BLaER1 treated with 17β-estradiol and CSF1 and Interleukin-3, amounts not matched to agents 10 nM and 100 nM (cell line): Measurements from ENCODE around the gene IPO8.
"Not testable (repeated sequence)": the region's sequence is repeated elsewhere in the genome, so short reads cannot be mapped to it uniquely, and the experiment has no call there.

Experiments used
- H3K27ac ChIP-seq, 11 experiments: shearing (Covaris generic); formaldehyde crosslinking; 2 replicates each; pipeline ENCODE4 v1.8.1; 2022
- H3K27me3 ChIP-seq, 11 experiments: shearing (Covaris generic); formaldehyde crosslinking; 2 replicates each; pipeline ENCODE4 v1.8.1; 2022
- H3K36me3 ChIP-seq, 11 experiments: shearing (Covaris generic); formaldehyde crosslinking; 2 replicates each; pipeline ENCODE4 v1.8.1; 2022
- H3K4me1 ChIP-seq, 10 experiments: shearing (Covaris generic); formaldehyde crosslinking; 2 replicates each; pipeline ENCODE4 v1.8.1; 2022
- H3K4me2 ChIP-seq, 11 experiments: shearing (Covaris generic); formaldehyde crosslinking; 2 replicates each; pipeline ENCODE4 v1.8.1; 2022
- H3K4me3 ChIP-seq, 10 experiments: shearing (Covaris generic); formaldehyde crosslinking; 2 replicates each; pipeline ENCODE4 v1.8.1; 2022
- H3K9ac ChIP-seq, 11 experiments: shearing (Covaris generic); formaldehyde crosslinking; 2 replicates each; pipeline ENCODE4 v1.8.1; 2022
- H3K9me3 ChIP-seq, 11 experiments: shearing (Covaris generic); formaldehyde crosslinking; replicated peaks in 1 of 11; 2 replicates each; pipeline ENCODE4 v1.8.1; 2022
- H4K20me1 ChIP-seq, 11 experiments: shearing (Covaris generic); formaldehyde crosslinking; 2 replicates each; pipeline ENCODE4 v1.8.1; 2022
- Cebpa-rat ChIP-seq, 11 experiments: shearing (Covaris generic); IDR thresholded peaks; 2 replicates each; pipeline ENCODE4 v1.8.1; 2022

IPO8 gene

DNA sequence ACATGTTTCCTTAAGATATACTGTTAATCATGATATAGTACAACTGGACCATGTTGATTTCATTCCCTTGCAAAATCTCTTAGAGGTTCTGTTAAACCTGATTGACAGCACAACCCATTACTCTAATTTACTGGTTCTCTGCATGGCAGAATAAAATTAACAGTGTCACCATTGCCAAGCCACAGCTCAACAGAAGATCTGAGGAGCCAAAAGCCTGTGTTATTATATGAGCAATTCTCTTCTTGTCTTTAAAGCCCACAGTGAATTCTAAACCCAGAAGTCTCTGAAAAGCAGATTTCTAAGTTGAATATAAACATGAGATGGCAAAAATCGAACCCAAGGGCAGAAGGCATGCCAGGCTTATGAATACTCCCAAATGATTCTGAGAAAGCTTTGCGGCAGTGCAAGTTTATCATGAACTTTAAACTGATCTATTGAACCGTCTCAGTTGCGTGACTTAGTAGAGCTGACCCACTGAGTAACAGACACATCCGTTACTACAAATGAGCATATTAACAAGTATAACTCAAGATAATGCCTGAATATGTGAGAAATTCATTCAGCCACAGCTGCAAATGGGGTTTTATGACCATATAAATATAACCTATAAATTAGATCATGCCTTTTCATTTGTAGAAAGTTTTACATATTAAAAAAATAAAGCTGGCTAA is 78.2 kb downstream of the IPO8 start:
- H3K4me1 ChIP-seq, result no peaks in the 10 kb centered on the region
- TF ChIP-seq Cebpa-rat (IDR thresholded peaks at IDR 0.05), result no peak
- H3K27me3 ChIP-seq, result no peaks in the 10 kb centered on the region
- H3K27ac ChIP-seq, result no peak overlapping the region
- H3K9ac ChIP-seq, result no peak overlapping the region
- H3K36me3 ChIP-seq, result no peaks in the 10 kb centered on the region
- H4K20me1 ChIP-seq, result no peaks in the 10 kb centered on the region
- no peaks in the 10 kb centered on the region for H3K9me3 ChIP-seq
- no peak overlapping the region for H3K4me2 ChIP-seq
- no peak overlapping the region for H3K4me3 ChIP-seq

DNA sequence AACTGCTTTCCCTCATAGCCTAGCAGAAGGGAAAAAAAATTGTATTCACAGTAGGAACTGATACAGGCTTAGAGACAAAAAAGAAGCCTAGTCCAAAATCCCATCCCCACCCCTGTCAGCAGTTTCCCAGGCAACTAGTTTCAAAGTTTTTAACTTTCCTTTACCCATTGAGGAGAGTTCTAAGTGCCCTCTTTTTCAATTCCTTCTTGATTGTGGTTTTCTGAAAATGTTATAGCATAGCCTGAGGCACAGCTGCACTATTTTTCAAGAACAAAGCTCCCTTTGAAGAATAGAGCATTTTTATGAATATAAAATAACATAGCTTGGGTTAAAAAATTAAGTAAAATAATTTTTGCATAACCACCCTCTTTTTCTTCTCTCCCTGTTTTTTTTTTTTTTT is 81.6 kb downstream of the IPO8 start:
- Histone ChIP-seq H3K4me1 (peaks cover 0 to 7% (median 0%) of the 10 kb centered on the region in 10 experiments; a peak in 2 of 20 replicates), H3K4me3 (no peak overlapping the region), H3K27me3 (no peaks in the 10 kb centered on the region)

DNA sequence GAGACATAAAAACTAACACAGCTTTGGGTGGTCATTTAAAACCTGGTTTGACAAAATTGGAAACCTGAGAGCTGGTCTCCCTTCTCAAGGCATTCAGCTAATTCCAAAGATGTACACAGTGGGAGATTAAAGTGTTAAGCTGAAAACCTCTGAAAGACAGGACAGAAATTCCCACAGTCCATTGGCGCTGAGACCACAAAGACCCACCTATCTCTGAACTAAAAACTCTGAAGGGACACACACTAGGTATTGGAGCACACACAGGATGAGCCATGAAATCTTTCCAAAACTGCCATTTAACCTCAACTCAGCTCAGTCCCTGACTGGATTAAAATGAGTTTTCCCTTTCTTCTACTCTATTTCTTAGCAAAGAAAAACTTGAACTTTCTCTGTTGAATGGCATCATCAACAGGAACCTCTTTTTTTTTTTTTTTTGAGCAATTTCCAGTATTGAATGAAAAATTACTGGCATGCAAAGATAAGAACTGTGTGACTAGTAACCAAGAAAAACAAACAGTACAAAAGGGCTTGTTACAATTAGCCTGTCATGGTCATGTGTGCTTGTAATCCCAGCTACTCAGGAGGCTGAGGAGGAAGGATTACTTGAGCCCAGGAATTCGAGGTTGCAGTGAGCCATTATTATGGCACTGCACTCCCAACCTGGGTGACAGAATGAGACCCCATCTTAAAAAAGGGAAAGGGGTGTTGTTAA is 82.4 kb downstream of the IPO8 start:
- H3K4me2 ChIP-seq, result no peak overlapping the region
- no peak overlapping the region for H3K27ac ChIP-seq
- H3K9ac ChIP-seq, result no peak overlapping the region
- peaks cover 0 to 10% (median 6%) of the 10 kb centered on the region in 11 experiments; a peak in 5 of 22 replicates for H3K9me3 ChIP-seq
- peaks cover 0 to 7% (median 0%) of the 10 kb centered on the region in 10 experiments; a peak in 2 of 20 replicates for H3K4me1 ChIP-seq
- no peak for TF ChIP-seq Cebpa-rat (IDR thresholded peaks at IDR 0.05)
- no peak overlapping the region for H3K4me3 ChIP-seq
- H3K27me3 ChIP-seq, result no peaks in the 10 kb centered on the region
- no peaks in the 10 kb centered on the region for H3K36me3 ChIP-seq
- H4K20me1 ChIP-seq, result no peaks in the 10 kb centered on the region

More for the DNA sequence above, 81.6 kb downstream of the IPO8 start:
- TF ChIP-seq Cebpa-rat (IDR thresholded peaks at IDR 0.05), result no peak
- H3K9me3 ChIP-seq, result peaks cover 0 to 7% (median under 1%) of the 10 kb centered on the region in 11 experiments; a peak in 3 of 22 replicates
- H3K9ac ChIP-seq, result no peak overlapping the region
- no peaks in the 10 kb centered on the region for H3K36me3 ChIP-seq
- no peaks in the 10 kb centered on the region for H4K20me1 ChIP-seq
- no peak overlapping the region for H3K4me2 ChIP-seq
- H3K27ac ChIP-seq, result no peak overlapping the region

DNA sequence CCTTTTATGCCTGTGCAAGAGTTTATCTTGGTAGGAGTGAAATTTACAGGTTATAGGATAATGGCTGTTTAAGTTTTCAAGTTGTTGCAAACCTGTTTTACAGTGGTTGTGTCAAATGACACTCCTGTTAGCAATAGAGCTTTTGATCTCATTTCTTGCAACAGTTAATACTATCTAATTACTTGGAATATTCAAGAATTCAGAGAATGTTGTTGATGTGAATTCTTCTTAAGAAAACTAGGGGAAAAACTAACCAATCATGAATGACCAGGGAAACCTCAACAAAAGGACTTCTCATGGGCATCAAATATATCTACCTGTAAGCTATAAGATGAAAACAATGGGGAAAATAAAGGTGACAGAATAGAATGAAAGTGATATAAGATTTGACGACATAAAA is 85.0 kb downstream of the IPO8 start:
- Histone ChIP-seq H3K36me3 (no peaks in the 10 kb centered on the region), H3K4me2 (no peak overlapping the region), H3K9me3 (peaks cover 0 to 14% (median 7%) of the 10 kb centered on the region in 11 experiments; a peak in 5 of 22 replicates), H3K27me3 (no peaks in the 10 kb centered on the region), H3K4me1 (peaks cover 0 to 7% (median 0%) of the 10 kb centered on the region in 10 experiments; a peak in 2 of 20 replicates), H3K4me3 (no peak overlapping the region), H3K27ac (no peak overlapping the region), H3K9ac (no peak overlapping the region), H4K20me1 (no peaks in the 10 kb centered on the region)
- no peak for TF ChIP-seq Cebpa-rat (IDR thresholded peaks at IDR 0.05)

DNA sequence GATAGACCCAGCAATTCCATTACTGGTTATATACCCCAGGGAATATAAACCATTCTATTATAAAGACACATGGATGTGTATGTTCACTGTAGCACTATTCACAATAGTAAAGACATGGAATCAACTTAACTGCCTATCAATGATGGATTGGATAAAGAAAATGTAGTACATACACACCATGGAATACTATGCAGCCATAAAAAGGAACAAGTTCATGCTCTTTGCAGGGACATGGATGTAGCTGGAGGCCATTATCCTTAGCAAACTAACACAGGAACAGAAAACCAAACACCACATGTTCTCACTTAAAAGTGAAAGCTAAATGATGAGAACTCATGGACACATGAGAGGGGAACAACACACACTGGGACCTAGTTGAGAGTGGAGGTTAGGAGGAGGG is 85.8 kb downstream of the IPO8 start:
- H3K27me3 ChIP-seq, H3K36me3 ChIP-seq, H3K4me2 ChIP-seq, H3K27ac ChIP-seq, H3K4me3 ChIP-seq, H3K4me1 ChIP-seq, H4K20me1 ChIP-seq, H3K9ac ChIP-seq: not testable (repeated sequence)
- peaks cover 0 to 14% (median 7%) of the 10 kb centered on the region in 11 experiments; a peak in 5 of 22 replicates for H3K9me3 ChIP-seq

DNA sequence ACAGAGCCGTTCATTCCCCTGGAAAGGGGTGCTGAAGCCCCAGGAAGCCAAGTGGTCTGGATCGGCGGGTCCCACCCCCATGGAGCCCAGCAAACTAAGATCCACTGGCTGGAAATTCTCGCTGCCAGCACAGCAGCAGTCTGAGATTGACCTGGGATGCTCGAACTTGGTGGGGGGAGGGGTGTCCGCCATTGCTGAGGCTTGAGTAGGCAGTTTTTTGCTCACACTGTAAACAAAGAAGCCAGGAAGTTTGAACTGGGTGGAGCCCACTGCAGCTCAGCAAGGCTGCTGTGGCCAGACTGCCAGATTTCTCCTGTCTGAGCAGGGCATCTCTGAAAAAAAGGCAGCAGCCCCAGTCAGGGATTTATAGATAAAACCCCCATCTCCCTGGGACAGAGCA is 91.4 kb downstream of the IPO8 start:
- not testable (repeated sequence) for H3K4me2 ChIP-seq

DNA sequence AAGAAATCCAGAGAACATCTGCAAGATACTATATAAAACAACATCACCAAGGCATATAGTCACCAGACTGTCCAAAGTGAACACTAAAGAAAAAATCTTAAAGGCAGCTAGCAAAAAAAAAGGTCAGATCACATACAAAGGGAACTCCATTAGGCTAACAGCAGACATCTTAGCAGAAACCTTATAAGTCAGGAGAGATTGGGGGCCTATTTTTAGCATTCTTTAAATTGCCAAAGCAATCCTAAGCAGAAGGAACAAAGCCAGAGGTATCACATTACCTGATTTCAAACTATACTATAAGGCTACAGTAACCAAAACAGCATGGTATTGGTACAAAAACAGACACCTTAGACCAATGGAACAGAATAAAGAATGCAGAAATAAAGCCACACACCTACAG is 92.5 kb downstream of the IPO8 start:
- Histone ChIP-seq H4K20me1 (no peaks in the 10 kb centered on the region), H3K4me1 (no peaks in the 10 kb centered on the region), H3K27me3 (no peaks in the 10 kb centered on the region), H3K36me3 (no peaks in the 10 kb centered on the region), H3K4me2 (no peak overlapping the region), H3K27ac (no peak overlapping the region), H3K9me3 (peaks cover 21 to 33% (median 29%) of the 10 kb centered on the region in 11 experiments), H3K9ac (no peak overlapping the region), H3K4me3 (no peak overlapping the region)
- TF ChIP-seq Cebpa-rat (IDR thresholded peaks at IDR 0.05), result no peak

More for the DNA sequence above, 91.4 kb downstream of the IPO8 start:
- H3K4me3 ChIP-seq, H3K27me3 ChIP-seq, H3K36me3 ChIP-seq, H4K20me1 ChIP-seq, H3K4me1 ChIP-seq, H3K27ac ChIP-seq, H3K9ac ChIP-seq: not testable (repeated sequence)
- peaks cover 23 to 42% (median 29%) of the 10 kb centered on the region in 11 experiments for H3K9me3 ChIP-seq

DNA sequence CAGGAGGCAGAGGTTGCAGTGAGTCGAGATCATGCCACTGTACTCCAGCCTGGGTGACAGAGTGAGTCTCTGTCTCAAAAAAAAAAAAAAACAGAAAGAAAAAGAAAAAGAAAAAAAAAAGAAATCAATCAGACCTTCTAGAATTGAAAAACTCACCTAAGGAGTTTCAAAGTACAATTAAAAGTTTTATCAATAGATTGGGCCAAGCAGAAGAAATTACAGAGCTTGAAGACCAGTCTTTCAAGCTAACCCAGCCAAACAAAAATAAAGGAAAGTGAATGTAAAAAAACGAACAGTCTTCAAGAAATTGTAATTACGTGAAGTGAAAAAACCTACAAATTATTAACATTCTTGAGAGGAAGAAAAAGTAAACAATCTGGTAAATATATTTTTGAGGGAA is 93.0 kb downstream of the IPO8 start:
- Histone ChIP-seq H3K9ac (no peak overlapping the region), H3K4me2 (no peak overlapping the region), H3K27me3 (no peaks in the 10 kb centered on the region), H3K4me1 (no peaks in the 10 kb centered on the region), H3K27ac (no peak overlapping the region), H3K4me3 (no peak overlapping the region), H3K36me3 (no peaks in the 10 kb centered on the region), H4K20me1 (no peaks in the 10 kb centered on the region), H3K9me3 (peaks cover 20 to 32% (median 28%) of the 10 kb centered on the region in 11 experiments)
- TF ChIP-seq Cebpa-rat (IDR thresholded peaks at IDR 0.05), result no peak

DNA sequence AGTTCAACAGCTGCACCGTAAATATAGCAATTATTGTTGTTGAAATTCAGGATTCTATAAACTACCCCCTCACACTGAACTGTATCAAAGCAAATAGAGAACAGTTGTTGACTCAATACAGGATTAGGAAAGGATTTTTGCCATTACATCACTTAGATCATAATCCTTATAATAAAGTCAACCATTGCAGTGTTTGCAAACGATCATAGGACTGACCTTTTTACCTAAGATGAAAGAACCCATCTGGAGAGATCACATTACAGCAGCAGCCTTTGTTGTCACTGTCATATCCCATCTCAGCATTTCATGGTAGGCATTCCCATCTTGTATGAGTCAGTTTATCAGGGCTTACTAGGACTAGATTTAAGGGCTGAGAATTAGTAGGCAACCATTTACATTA is 96.1 kb downstream of the IPO8 start:
- no peak overlapping the region for H3K9ac ChIP-seq
- H3K4me3 ChIP-seq, result no peak overlapping the region
- no peak overlapping the region for H3K27ac ChIP-seq
- no peaks in the 10 kb centered on the region for H4K20me1 ChIP-seq
- H3K4me2 ChIP-seq, result no peak overlapping the region
- no peaks in the 10 kb centered on the region for H3K36me3 ChIP-seq
- peaks cover 20 to 32% (median 28%) of the 10 kb centered on the region in 11 experiments for H3K9me3 ChIP-seq
- no peak for TF ChIP-seq Cebpa-rat (IDR thresholded peaks at IDR 0.05)
- H3K27me3 ChIP-seq, result no peaks in the 10 kb centered on the region
- no peaks in the 10 kb centered on the region for H3K4me1 ChIP-seq

DNA sequence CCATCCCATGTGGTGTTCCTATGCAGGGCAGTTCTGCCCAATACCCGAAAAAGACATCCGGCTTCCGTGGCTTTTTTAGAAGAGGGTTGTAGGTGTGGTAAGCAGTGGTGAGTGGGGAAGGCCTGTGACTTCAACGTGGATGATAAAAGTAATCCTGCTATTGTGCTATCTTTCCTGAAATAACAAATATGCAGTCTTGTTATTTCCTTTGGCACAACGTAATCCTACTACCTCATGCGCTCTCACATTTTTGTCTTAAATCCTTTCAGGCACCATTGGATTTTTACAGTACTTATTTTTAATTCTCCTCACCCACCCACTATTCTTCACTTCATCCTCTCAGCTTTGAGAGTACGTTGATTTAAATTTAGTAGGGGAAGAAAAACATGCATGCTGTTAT is 96.8 kb downstream of the IPO8 start:
- Histone ChIP-seq H3K9me3 (peaks cover 18 to 28% (median 24%) of the 10 kb centered on the region in 11 experiments), H3K36me3 (no peaks in the 10 kb centered on the region), H3K27ac (no peak overlapping the region), H3K9ac (no peak overlapping the region), H3K4me2 (no peak overlapping the region), H4K20me1 (no peaks in the 10 kb centered on the region), H3K27me3 (no peaks in the 10 kb centered on the region), H3K4me3 (no peak overlapping the region), H3K4me1 (no peaks in the 10 kb centered on the region)
- TF ChIP-seq Cebpa-rat (IDR thresholded peaks at IDR 0.05), result no peak
